ENCODE results near the gene CFAP221.
"Not testable (repeated sequence)": the region's sequence is repeated elsewhere in the genome, so short reads cannot be mapped to it uniquely, and the experiment has no call there.

Gene CFAP221

DNA sequence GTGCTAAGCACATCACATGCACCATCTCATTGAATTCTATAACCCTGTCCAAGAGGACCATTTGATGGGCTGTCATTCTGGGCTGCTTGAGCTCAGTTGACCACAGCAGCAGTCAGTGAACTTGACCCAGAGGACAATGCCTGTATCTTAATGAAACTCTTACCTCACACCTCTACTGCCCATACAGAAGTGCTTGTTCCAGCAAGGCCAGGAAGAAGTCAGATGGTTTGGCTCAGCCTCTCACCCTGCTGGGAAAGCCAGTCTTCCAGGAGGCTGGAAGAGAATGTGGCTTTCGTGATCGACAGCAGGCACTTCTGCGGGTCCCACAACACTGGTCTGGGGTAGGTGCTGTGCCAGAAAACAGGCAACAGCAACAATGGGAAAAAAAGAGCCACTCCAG lies 47.3 kb downstream of the CFAP221 start:
- DNase-seq, result no peak

DNA sequence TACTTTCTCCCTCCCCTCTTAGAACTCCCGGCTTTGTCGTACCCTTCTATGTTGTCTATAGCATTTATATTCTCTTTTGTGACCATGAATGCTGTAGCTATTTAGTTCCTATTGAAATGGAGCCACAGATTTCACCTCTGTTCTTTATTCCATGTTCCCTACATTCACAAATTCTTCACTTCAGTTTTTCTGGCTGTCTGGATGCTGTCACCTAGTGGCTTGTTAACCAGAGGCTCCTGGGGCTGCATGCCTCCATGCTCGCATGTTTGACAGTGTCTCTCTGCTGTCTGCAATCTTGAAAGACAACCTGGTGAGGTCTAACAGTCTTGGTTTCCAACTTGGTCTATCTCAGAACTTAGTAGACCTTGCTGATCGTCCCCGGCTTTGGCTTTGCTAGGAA lies 48.2 kb downstream of the CFAP221 start:
- DNase-seq, result no peak

DNA sequence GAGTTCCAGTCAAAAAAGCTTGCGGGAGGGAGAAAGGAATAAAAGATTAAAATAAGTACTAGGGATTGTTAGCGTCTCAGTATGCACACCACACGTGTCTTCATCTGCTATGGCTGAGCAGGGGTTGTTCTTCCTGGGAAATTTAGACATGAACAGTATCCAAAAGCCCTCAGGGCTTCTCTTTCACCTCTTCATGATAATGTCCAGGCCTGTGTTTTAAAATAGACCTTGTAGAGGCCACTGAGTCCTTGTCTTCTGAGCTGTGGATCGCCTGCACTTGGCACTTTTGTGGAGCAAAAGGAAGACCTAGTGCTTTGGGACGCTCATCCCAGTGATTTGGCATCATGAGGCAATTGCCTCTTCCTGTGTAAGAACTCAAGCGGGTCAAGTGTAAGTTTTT lies 52.4 kb downstream of the CFAP221 start:
- no peak for DNase-seq

DNA sequence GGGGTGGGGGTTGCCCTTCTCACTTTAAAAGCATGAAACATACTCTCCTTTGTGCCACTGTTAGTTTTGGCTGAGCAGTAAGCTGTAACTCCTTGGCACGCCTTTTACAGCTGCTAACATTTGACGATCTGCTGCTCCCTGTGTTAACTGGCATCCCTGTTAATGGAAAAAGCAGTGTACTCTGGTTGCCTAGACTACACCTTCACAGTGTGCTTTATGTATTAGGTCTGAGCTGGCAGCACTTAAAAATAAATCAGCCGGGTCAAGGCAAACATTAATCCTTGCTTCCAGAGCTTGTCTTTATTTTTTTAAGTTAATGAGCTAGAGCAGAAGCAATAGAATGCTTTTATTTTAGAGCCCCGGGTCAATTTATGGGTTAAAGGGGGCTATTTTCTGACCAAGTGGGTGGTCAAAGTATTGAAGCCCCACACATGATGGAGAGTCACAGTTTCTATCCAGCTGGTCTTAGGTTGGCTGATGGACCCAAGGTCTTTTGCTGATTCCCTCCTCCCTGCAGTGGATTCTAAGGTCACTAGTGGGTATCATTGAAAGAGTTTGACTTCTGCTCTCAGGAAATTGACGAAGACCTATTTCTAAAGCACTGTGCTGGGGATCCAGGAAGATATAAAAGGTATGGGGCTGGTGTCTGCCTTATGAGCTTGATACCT lies 54.5 kb downstream of the CFAP221 start:
- DNase-seq, result peak; percentile 76

DNA sequence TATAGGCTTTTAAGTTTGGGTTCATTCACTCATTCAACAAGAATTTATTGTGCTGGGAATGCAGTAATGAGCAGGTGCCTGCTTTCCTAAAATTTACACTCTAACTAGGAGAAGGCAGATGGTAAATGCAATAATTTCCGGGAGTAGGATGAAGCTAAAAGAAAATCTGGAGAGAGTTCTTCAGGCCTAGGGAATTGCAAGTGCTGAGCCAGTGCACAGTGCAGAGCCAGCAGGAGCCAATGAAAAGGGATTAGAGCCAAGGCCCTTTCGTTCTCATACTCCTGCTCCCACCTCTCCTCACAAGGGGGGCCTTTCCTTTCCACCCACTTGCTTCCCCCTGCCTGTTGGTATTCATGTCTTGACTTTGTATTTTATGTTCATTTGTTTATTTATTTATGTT lies 55.1 kb downstream of the CFAP221 start:
- DNase-seq, result no peak

DNA sequence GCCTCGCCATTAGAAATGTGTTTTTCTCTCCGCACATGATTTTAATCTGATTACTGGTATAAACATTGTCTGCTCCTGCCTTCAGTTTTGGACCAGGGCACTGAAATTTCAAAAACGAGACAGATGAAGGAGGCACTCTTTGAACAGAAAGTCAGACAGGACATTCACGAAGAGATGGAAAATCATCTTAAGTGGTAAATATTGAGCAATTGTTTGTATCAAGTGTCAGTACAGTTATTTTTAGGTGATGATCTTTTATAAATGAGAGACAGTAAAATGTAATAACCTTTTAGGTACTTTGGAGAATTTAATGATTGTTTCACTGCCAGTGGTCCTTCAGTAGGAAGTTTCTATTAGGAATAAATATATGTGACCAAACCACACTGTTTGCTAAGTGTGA lies 60.8 kb downstream of the CFAP221 start:
- no peak for DNase-seq

DNA sequence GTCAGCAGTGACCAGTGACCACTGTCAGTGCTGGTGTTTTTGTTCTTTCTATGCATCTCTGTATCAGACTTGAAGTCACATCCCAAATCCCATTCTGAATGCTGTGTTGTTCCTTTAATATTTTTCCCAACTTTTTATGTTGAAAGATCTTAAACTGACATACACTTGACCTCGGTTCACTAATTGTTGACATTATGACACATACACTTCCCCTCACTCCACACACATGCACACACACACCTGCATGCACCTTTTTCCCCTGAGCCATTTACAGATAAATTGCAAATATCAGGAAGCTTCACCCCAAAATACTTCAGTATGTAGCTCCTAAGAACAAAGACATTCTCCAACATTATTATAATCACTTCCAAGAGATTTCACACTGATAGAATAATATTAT lies 62.4 kb downstream of the CFAP221 start:
- no peak for DNase-seq

DNA sequence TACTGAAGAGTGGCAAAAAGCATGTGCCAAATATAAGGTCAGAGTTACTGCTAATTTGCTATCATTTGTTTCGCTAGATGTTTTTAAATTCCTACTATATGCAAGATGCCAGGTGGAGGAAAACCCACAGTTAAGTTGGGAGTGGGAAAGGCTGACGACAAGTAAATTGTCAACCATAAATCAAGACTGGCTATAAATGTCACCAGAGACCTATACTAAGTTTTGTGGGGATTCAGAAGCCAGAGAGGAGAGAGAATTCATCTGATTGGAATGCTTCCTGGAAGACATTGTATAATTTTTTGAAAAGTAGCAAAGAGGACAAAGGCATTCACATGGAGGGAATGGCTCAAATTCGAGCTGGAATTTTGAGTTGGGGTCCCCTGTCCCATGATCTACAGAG lies 64.3 kb downstream of the CFAP221 start:
- no peak for DNase-seq

DNA sequence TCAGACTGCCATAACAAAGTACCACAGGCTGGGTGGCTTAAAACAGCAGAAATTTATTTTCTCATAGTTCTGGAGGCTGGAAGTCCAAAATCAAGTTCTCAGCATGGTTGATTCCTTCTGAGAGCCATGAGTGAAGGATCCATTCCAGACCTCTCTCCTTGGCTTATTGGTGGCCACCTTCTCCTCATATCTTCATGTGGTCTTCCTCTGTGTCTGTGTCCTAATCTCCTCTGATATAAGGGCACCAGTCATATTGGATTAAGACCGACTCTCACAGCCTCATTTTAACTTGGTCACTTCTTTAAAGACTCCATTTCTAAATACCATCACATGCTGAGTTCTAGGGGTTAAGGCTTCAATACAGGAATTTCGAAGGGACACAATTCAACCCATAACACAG lies 65.1 kb downstream of the CFAP221 start:
- no peak for DNase-seq

DNA sequence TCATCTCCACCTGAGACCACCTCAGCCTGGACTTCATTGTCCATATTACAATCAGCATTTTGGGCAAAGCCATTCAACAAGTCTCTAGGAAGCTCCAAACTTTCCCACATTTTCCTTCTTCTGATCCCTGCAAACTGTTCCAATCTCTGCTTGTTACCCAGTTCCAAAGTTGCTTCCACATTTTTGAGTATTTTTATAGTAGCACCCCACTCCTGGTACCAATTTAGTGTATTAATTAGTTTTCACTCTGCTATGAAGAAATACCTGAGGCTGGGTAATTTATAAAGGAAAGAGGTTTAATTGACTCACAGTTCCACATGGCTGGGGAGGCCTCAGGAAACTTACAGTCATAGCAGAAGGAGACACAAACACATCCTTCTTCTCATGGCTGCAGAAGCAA lies 69.9 kb downstream of the CFAP221 start:
- DNase-seq, result not testable (repeated sequence)

DNA sequence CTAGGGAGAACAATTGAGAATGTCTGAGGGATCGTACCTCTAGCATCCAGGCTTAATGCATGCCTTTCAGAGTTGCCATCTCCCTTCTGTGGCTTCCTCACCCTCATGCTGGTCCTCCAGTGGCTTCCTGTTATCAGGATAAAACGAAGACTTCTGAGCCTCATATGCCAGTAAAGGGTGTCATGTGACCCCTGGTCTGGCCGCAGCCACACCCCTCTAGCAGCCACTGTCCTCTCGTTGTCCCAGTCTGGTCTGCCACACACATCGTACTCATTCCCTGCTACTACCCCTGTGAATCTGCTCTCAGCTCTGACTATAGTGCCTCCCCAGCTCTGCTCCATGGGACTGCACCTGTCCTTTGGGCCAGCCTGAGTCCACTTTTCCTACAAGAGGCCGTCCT lies 72.2 kb downstream of the CFAP221 start:
- no peak for DNase-seq

DNA sequence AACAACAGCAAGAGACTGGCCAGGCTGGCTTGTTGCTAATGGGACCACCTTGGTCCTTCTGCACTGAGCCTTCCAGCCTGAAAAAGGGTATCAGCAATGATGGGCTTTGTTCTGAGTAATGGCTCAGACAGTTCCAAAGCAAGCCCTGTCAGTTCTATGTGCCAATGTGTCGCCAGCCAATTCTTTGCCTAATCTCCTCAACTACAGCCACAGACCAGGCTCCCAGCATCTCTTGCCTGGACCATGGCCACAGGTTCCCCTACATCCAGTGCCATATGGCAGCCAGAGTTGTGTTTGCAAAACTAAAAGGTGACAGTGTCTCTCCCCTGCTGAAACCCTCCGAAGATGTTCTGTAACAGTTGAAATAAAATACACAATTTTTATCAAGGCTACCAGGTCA lies 73.2 kb downstream of the CFAP221 start:
- DNase-seq, result no peak

DNA sequence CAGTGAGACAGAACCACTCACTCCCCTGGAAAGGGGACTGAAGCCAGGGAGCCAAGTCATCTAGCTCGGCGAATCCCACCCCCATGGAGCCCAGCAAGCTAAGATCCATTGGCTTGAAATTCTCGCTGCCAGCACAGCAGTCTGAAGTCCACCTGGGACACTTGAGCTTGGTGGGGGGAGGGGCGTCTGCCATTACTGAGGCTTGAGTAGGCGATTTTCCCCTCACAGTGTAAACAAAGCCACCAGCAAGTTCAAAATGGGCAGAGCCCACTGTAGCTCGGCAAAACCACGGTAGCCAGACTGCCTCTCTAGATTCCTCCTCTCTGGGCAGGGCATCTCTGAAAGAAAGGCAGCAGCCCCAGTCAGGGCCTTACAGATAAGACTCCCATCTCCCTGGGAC lies 74.5 kb downstream of the CFAP221 start:
- not testable (repeated sequence) for DNase-seq

DNA sequence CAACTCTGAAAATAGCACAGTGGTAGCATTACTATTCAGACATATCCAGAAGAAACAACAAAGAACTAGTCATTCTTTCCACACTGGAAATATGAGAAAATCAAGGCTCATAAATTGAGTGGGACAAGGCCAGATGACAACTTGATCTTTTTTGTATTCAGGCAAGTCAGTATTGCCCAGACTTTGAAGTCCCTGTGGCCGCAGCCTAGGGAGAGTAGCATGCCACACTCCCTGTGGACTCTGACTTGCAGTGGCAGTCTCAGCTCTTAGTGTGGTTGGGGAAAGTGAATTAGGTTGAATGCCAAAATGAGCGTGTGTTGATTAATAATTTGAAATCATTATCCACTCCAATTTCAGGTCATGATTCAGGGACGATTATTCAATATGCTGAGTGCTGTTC lies 81.0 kb downstream of the CFAP221 start:
- no peak for DNase-seq

DNA sequence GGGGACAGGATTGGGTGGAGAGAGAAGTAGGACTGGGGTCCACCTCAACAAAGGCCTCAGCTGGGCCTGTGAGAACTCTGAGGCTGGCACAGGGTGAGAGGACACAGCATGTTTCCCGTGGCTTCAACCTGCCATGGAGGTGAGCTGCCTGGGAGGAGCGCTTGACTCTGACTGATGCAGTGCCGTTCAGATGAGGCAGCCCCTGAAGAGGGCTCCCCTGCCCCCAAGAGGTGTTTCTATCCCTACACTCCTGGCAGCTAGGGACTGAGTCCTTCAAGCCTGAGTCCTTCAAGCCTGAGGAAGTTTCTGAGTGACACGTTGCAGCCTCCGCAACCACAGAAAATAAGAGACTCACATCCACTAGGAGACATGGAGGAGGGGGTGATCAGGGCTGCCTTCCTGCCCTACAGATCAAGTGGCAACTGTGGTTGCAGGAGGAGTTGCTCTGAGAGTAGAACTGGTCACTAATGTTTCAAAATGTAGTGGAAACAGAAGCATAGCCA lies 85.1 kb downstream of the CFAP221 start:
- DNase-seq, result peak; percentile 12

DNA sequence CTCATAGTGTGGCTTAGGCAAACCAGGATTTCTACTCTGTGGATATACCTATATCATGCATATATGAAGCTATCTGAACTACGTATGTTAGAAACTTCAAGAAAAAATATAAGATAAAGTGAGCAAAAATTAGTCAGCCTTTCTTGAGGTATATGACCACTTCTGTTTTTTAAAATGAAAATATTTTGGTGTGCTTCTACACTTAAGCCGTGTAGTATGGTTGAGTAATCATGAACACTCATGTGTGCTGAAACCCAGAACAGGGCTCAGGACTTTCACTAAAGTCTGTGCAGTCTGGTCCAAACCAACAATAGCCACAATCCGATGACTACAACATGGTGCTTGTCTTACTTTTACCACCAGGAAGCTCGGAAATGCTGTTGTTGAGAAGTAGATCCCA lies 85.9 kb downstream of the CFAP221 start:
- no peak for DNase-seq

DNA sequence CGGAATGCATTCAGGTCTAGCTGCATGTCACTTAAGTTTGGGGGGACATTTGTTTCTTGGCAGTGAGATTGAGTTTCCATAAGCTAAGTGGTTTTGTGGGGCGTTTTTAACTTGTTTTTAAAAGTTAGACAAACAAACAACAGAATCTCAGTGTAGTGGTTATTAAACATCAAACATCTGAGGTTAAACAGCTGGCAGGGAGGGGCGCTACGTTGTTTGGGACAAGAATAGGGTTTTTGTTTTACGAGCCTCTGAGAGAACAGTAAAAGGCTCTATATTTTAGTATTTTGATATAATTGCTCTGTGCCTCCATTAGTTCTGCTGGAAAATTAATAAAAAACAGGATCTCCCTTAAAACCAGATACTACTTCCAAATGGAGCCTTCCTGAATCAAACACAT lies 93.1 kb downstream of the CFAP221 start:
- no peak for DNase-seq

DNA sequence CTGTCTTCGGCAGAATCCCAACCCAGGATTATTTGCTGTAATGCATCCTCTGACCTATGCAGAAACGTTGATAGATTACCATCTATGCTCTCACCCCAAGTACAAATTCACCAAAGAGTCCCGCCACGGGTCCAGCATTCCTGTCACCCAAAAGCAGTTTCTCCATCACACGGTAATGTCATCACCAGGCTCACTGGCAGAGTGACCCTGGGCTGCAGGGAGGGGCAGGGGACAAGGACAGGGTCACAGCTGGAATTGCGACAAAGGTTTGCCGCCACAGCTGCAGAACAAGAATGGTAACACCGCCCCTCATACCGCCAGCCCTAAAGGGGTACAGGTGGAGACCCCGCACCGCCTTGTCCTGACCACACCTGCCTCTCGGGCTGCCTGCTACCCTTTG lies 94.0 kb downstream of the CFAP221 start:
- DNase-seq, result no peak

DNA sequence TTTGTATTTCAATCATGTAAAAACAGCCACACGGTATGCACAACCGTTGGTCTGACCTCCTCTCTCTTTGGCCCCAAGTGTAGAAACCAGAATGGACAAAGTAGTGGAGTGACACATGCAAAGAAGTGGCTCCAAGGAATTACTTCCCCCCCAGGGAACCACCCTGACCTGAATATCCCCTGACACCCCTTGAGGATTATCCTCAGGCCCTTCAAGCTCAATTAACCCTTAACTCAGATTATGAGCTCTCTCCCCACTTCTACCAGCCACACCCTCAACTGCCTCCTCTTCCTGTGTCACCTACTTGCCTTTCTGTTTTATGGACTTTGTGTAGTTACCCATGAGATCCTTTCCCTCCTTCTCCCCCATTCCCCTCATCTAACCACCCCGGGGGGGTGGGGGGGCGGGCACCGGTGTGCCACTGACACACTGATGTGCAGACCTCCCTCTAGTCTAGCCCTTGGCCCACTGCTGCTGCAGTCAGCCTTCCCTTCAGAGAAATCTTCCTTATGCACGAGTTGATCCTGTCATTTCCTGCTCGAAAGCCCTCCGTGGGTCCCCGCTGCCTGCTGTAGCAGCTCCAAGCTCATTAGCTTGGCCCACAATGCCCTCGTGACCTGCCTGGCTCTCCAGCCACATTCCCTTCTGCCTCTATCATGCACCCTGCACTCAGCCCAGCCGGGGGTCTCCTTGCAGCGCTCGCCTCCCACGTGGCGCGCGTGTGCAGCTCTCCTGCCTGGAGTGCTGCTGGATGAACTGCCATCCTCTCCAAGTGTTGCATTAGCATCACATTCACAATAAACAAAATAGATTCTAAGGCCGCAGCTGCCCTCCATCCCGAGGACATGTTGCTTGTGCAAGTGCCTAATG lies 94.7 kb downstream of the CFAP221 start:
- no peak for DNase-seq

DNA sequence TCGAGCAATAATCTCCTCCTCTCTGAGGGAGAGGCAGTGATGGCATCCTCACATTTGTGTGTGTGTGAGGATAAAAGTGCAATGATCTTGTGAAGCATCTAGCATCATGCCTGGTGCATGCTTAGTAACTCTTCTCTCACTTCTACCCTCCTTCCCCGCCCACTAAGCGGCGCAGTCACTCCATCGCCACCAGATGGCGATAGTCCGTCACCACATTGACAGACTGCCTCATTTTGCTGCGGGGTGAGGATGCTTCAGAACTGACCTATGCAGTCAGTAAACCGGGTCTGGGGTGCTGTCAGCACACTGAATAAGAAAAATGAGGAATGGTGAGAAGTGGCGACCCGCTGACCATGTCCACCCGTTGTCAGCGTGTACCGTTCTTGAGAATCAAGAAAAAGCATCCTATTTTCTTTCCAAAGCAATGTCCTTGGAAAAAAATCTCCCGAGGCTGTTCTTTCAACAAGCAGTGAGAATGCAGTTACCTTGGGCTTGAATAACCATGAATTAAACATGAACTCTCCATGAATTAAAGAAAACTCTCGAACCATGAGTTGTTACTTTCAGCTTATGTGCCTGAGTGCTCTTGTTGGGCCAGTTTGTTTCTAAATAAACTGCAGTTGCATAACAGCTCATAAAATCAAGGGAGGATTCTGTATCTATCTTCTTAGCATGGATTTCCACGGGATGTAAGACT lies 97.5 kb downstream of the CFAP221 start:
- peak; percentile 49 for DNase-seq

DNA sequence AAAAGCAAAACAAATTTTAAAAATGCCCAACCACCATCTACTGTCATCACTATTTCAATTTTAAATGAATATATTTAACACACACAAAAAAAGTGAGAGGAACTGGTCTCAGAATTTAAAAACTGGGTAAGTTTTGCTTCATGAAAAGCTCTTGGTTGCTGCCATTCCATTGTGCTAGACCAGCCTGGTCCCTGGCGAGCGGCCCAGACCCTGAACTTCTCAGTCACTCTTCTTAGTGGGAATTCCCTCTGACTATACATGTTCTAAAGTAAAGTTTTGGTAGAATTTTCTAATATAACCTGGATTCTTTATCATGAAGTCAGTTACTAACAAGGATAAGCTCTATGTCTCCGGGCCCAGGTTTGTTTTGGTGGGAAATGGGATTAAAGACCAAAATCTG lies 99.9 kb downstream of the CFAP221 start:
- DNase-seq, result no peak

DNA sequence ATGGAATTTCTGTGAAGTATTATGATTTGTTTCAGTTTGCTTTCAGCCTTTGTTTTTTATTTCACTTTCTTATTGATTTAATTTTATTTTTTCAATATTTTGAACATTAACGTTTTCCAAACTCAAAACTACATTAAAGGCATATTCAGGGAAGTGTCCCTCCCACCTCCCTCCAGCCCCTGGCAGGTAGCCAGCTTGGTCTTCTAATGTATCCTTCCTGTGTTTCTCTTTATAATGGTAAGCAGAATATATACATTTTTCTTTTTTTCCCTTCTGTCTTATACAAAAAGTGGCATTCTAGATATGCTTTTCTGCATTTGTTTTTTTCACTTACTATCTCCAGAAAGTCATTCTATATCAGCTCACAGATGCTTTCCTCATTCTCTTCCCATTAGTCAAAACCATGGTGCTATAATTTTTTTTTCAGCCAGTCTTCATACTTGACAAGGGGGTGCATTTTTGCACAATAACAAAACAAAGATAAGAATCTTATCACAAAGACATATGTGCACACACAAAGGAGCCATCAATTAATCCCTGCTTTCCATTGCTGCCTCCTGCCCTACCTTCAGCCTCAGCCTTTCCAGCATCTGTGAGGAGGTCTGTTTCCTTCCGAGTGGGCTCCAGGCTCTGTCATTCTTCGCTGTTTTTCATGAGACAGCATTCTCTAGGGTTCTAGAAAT lies 101.1 kb downstream of the CFAP221 start:
- DNase-seq, result peak; percentile 27

DNA sequence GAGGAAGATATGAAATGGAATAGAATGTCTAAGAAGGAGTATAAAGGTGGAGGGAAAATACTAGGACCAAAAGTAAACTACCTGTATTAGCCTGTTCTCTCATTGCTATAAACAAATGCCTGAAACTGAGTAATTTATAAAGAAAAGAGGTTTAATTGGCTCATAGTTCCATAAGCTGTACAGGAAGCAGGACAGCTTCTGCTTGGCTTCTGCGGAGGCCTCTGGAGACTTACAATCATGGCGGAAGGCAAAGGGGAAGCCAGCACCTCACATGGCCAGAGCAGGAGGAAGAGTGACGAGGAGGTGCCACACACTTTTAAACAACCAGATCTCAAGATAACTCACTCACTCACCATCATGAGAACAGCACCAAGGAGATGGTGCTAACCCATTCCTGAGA lies 101.9 kb downstream of the CFAP221 start:
- DNase-seq, result no peak
